Activated CD4-positive, CD25-positive, alpha-beta regulatory T cell treated with anti-CD3 and anti-CD28 coated beads, Interleukin-2, amount 50 U/mL, for 24 hours (primary cell): ENCODE results near the gene DNAH6.
"Not testable (repeated sequence)": the region's sequence is repeated elsewhere in the genome, so short reads cannot be mapped to it uniquely, and the experiment has no call there.

Experiments used
- ATAC-seq, 2 donors: fragments of 150-1000 bp; cut with Tn5 transposase; one replicate each; pipeline ENCODE4 v1.10.0; 2021; ENCODE audit warnings: mild to moderate bottlenecking in 1 of 2, moderate library complexity in 1 of 2

The DNAH6 gene

GRCh38 chr2:84844141-84844540, 327.8 kb downstream of the DNAH6 start:
- ATAC-seq = no peak

GRCh38 chr2:84846041-84846663, 329.9 kb downstream of the DNAH6 start:
- peak; percentile 70 to 73 for ATAC-seq

DNA sequence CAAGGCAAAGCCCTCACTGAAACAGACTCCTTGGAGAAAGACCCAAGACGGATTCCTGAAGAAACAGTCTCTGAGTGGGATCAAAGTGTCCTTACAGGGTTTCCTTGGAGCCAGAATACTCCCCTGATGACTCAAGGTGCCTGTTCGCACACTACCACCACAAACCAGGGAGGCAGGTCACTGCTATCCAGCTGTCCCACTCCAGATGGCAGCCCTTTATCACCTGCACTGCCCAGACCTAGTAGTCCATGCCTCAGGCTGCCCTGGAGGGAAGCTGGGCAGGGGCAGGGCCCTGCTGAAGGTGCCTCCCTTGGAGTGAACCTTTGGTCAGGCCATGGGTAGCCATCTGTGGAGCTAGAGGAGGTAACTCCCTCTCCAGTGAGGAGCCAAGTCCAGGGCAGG, 330.4 kb downstream of the DNAH6 start:
- peak in 1 of 2 donors; percentile 19 for ATAC-seq

- ATAC-seq = no peak
Measured at GRCh38 chr2:84847326-84848050, 331.2 kb downstream of the DNAH6 start.

GRCh38 chr2:84849271-84849952, 333.1 kb downstream of the DNAH6 start:
- ATAC-seq = peak; percentile 22 to 34

DNA sequence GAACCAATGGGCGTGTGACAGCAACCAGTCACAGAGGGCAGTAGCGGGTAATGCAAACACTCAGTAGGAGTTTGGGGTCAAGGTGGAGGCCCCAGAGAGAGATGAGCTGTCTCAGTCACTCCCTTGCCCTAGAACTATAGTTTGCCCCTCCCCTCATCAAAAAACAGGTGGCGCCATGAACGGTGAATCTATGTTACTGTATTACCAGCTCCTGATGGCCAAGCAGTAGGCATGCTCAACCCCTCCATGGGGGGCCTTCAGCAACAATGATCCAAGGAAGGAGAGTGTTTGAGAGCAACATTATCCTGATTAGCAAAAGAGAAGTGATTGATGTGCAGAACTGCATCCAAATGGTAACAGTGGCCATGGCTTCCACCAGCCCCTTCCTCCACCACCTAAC, 334.2 kb downstream of the DNAH6 start:
- ATAC-seq = no peak

DNA sequence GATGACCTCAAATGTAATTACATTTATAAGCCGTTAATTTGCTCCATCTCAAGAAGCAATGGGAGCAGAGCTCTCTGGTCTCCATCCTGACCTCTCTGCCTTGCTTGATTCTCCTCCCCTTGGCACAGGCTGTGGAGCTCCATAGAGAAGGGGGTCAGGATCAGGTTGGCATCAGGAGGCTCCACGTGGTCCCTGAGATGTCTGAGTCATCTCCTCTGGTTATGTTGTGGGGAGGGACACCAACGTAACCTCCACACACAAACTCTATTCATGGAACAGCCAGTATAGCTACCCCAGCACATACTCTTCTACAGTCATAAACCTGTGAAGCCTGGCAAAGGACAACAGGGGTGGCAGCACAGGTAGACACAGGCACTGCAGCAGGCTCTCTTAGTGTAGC, 335.6 kb downstream of the DNAH6 start:
- ATAC-seq = no peak

GRCh38 chr2:84854850-84855249, 338.6 kb downstream of the DNAH6 start:
- no peak for ATAC-seq

DNA sequence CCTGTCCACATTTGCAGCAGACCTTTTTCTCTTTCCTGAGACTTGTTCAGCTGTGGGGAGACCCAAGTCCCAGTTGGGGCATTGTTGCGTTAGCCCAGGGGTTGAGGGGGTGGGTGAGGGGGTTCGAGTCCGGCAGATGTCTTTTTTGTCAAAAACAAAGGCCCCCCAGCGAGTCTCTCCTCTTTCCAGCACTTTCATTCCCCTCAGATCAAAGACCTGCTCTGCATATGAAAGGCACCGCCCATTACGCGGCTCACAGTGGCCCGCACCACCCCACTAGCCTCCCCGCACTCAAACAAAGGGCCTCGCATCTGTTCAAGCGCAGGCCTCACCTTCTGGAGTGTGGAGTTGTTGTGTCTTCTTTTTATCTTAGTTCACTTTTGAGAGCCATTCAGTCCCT, 339.4 kb downstream of the DNAH6 start:
- no peak for ATAC-seq

DNA sequence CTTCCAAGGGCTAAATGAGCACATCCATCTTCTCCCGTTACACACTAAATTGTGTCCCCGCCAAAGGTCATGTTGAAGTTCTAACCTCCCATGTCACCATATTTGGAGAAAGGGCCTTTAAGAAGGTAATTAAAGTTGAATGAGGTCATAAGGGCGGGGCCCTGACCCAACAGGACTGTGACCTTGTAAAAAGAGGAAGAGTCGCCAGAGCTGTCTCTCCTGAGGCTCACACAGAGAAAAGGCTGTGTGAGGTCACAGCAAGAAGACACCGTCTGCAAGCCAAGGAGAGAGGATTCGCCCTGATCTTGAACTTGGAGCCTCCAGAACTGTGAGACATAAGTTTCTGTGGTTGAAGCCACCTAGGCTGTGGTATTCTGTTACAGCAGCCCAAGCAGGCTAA, 340.5 kb downstream of the DNAH6 start:
- peak; percentile 86 to 90 for ATAC-seq

GRCh38 chr2:84857566-84857965, 341.3 kb downstream of the DNAH6 start:
- no peak for ATAC-seq

DNA sequence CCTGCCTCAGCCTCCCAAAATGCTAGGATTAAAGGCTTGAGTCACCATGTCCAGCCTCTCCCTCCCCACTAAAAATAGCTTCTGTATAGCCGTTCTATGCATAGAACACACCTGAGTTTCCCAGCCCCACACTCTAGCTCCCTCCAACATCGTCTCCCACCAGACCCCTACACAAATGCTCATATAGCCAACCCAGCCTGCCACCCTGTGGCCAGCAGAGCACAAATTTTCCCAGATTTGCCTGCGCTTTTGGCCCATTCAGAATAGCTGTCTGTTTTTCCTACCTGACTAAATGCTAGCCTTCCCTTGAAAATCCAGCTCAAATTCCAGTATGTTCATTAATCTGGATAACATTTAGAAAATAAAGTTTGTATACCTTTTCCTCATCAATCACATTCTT, 341.8 kb downstream of the DNAH6 start:
- ATAC-seq = no peak

- ATAC-seq = no peak
Measured at GRCh38 chr2:84858937-84859336, 342.6 kb downstream of the DNAH6 start.

DNA sequence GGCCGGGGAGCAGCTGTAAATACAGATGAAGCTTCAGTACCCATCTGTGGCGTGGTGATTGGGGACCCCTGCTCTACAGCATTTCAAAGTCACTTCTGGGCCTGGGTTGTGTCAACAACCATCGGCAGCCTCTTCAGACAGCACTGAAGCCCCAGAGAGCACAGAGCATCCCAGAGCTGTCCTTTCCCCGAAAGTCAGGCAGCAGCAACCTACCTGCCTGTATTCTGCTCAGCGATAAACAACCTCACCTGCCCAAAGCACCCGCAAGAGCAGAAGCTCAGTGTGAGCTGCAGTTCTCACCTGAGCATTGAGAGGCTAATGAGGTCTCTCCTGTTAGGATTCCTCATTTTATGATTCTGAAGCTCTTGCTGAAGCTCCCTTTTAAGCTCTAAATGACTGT, 345.2 kb downstream of the DNAH6 start:
- ATAC-seq = no peak

GRCh38 chr2:84862006-84862405, 345.7 kb downstream of the DNAH6 start:
- ATAC-seq = no peak

DNA sequence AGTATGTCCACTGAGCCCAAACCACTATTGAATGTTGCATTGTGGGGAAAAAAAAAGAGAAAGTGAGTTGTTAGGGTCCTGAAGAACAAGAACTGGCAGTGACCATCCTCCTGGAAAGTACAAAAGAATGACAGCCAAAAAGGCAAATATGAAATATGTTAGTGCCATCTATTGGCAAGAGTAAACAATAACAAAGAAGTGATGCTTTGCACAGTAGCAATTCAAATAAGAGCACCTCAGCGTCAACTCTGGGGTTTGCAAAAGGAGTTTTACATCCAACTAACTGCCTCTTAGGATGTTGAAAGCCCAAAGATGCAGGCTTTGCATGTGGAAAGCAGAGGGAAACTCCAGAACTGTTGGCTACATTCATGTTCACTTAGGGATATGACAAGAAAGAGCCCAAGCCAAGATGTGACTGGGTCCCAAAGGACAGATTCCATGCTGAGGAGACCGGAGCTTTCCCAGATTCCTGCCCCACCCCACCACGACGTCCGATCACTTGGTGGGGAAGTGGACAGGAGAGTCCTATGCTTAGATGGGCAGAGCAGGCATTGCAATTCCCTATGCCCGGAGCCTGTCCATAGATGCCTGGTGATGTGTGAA, 349.0 kb downstream of the DNAH6 start:
- ATAC-seq = peak; percentile 41 to 67

GRCh38 chr2:84866122-84866521, 349.8 kb downstream of the DNAH6 start:
- ATAC-seq = no peak

DNA sequence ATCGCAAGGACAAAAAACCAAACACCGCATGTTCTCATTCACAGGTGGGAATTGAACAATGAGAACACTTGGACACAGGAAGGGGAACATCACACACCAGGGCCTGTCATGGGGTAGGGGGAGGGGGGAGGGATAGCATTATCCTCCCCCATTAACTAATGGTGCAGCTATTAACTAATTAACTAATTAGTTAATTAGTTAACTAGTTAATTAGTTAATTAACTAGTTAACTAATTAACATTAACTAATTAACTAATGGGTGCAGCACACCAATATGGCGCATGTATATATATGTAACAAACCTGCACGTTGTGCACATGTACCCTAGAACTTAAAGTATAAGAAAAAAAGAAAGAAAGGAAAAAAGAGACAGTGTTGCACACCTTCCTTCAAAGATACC, 352.0 kb downstream of the DNAH6 start:
- not testable (repeated sequence) for ATAC-seq
